Measurements from ENCODE around the gene DNAJA1. TPM values are rescaled to one million over a fixed set of nuclear protein-coding genes. Genes with fewer than 3 reads are reported as not detected.
A peak's percentile ranks its signal among the peaks of the same experiment; 100 is the strongest.

DNAJA1 gene
- total and polyA plus RNA-seq, 2 donors (not counting 3 experiments of a cell fraction or from before 2014, with no cell fraction given), result 72.9 to 182 TPM

DNA sequence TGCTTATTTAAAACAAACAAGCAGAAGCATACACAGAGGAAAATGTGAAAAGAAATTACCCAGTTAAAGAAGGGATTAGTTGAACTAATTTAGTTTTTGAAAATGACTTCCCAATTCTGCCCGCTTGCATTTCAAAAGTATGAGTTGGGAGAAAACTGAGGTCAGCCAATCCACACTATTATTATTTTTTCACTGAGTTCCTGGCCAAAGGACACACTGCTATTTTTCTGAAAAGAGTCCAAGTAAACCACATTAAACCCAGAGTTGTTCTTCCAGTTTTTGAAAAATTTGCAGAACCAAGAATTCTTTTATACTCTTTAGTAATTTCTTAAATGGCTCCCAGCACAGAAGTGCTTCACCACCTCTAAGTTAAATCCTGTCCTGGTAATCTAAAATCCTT is 43.9 kb downstream of the DNAJA1 start:
- no peak for DNase-seq (ENCODE audit: low read depth, low spot score)

DNA sequence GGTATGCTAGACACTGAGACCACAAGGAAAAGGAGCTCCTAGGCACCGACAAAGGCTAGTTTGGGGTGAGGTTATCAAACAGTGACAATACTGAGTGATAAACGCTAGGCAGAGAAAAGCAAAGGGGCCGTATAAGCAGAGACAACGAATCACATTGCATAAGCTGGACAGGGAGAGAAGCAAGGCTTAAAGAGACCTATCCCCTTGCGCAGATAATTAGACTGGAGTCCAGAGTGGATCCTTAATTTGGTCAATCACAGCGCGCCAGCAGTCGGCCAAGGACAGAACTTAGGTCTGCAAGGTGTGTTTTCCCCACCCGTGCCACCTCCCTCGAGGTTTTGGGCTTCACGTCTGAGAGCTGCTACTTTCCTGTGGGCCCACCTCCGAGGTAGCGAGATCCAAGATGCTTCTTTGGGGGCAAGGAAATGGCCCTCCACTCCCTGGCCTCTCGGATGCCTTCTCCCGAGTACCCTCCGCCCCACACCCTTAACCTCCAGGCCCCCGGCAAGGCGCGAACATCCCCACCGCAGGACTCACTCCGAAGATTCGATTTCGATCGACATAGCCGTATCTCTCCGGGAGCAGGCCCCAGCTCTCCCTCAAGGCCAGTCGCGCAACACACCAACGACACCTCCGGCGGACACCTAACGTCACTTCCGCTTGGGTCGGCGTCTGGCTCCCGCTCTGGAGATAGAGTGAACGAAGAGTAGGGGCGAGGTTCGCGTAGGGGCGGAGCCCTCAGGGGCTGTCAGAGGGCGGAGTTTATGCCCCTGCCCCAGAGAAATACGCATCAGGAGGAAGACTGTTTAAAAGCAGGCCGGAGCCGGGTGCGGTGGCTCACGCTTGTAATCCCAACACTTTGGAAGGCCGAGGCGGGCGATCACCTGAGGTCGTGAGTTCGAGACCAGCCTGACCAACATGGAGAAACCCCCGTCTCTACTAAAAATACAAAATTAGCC is 51.3 kb downstream of the DNAJA1 start, which contains the start of gene SMU1:
Gene SMU1 (minus strand): TSS at position 629 of the 959 bp plus-strand sequence. CDS start 66 bp downstream, at position 563.
- intact Hi-C loops (cut with micrococcal nuclease) (loop anchor here (1.0 kb wide), 2 partner anchors 91 to 149 kb away; partner anchors contain the start of gene B4GALT1), dilution Hi-C loops (cut with MboI; ENCODE audit: extremely low pct_ligation_motif_present, low sequenced_read_pairs) (no loop called here)
- Histone ChIP-seq H3K9ac (replicated peaks; ENCODE audit: extremely low read depth, insufficient read depth, low read length) (peak within 1 kb of the TSS; percentile 94), H3K36me3 (ENCODE audit: control insufficient read depth in 2 of 2, extremely low read depth in 1 of 2, insufficient read depth in 2 of 2, low read length in 2 of 2) (peaks cover 4 to 8% of the 10 kb centered on the region in 2 experiments), H3K79me2 (ENCODE audit: control insufficient read depth, insufficient read depth, low read length) (peaks cover 35% of the 10 kb centered on the region), H3K27me3 (ENCODE audit: control insufficient read depth in 2 of 2, insufficient read depth in 2 of 2, low read length in 2 of 2) (no peaks in the 10 kb centered on the region), H3K9me1 (replicated peaks; ENCODE audit: control insufficient read depth, extremely low read depth, insufficient read depth, low read length) (no peaks in the 10 kb centered on the region), H2AFZ (ENCODE audit: low read depth, low read length) (peak within 1 kb of the TSS; percentile 89), H3K4me3 (replicated peaks in 1 of 3; ENCODE audit: insufficient read depth in 1 of 3, low read depth in 1 of 3, low read length in 3 of 3) (peak within 1 kb of the TSS; percentile 54 to 87 (median 59)), H3K4me2 (ENCODE audit: insufficient read depth, low read length) (peak within 1 kb of the TSS; percentile 96), H3K9me3 (replicated peaks; ENCODE audit: control insufficient read depth, insufficient read depth, low read length) (no peaks in the 10 kb centered on the region), H4K20me1 (replicated peaks; ENCODE audit: control insufficient read depth, extremely low read depth, insufficient read depth, low read length) (no peaks in the 10 kb centered on the region), H3K27ac (ENCODE audit: insufficient read depth, low read depth, low read length) (peak within 1 kb of the TSS; percentile 83), H3K4me1 (ENCODE audit: control insufficient read depth, extremely low read depth, insufficient read depth, low read length) (peaks cover 14% of the 10 kb centered on the region)
- TF ChIP-seq POLR2AphosphoS5 (IDR thresholded peaks at IDR 0.05; ENCODE audit: insufficient read depth, low read depth, low read length), result peak; percentile 58
- peak; percentile 69 for TF ChIP-seq POLR2A (IDR thresholded peaks at IDR 0.05; ENCODE audit: low read depth, low read length)
- TF ChIP-seq EZH2 (IDR thresholded peaks at IDR 0.05; ENCODE audit: borderline replicate concordance, low read depth, low read length, severe bottlenecking), result no peak
- CTCF ChIA-PET, result interaction anchor here (0.8 to 2.3 kb wide), 6 partner anchors 9 to 188 kb away, joined by 3 to 17 read pairs (median 4); partner anchors contain the start of genes B4GALT1, BAG1 and CHMP5
- POLR2A ChIA-PET, result interaction anchor here (0.6 to 1.0 kb wide), 2 partner anchors 50 to 72 kb away, joined by 4 read pairs; partner anchors contain the start of gene DNAJA1
- TSS peak; percentile 59 for BruUV-seq (replicated peaks)
- DNase-seq (ENCODE audit: low read depth, low spot score), result peak; percentile 99
- peak; percentile 94 for FAIRE-seq

More for the DNA sequence above, 43.9 kb downstream of the DNAJA1 start:
- ChIA-PET POLR2A (no interaction called here), CTCF (no interaction called here)
- Histone ChIP-seq H4K20me1 (replicated peaks; ENCODE audit: control insufficient read depth, extremely low read depth, insufficient read depth, low read length) (no peaks in the 10 kb centered on the region), H3K9ac (replicated peaks; ENCODE audit: extremely low read depth, insufficient read depth, low read length) (no peak overlapping the region), H3K36me3 (ENCODE audit: control insufficient read depth in 2 of 2, extremely low read depth in 1 of 2, insufficient read depth in 2 of 2, low read length in 2 of 2) (peaks cover 12 to 28% of the 10 kb centered on the region in 2 experiments), H3K79me2 (ENCODE audit: control insufficient read depth, insufficient read depth, low read length) (peaks cover 25% of the 10 kb centered on the region), H3K4me3 (replicated peaks in 1 of 3; ENCODE audit: insufficient read depth in 1 of 3, low read depth in 1 of 3, low read length in 3 of 3) (no peak overlapping the region), H3K9me1 (replicated peaks; ENCODE audit: control insufficient read depth, extremely low read depth, insufficient read depth, low read length) (no peaks in the 10 kb centered on the region), H2AFZ (ENCODE audit: low read depth, low read length) (no peak overlapping the region), H3K27me3 (ENCODE audit: control insufficient read depth in 2 of 2, insufficient read depth in 2 of 2, low read length in 2 of 2) (no peaks in the 10 kb centered on the region), H3K27ac (ENCODE audit: insufficient read depth, low read depth, low read length) (no peak overlapping the region), H3K4me1 (ENCODE audit: control insufficient read depth, extremely low read depth, insufficient read depth, low read length) (peaks cover 4% of the 10 kb centered on the region), H3K9me3 (replicated peaks; ENCODE audit: control insufficient read depth, insufficient read depth, low read length) (no peaks in the 10 kb centered on the region), H3K4me2 (ENCODE audit: insufficient read depth, low read length) (no peak overlapping the region)
- intact Hi-C loops (cut with micrococcal nuclease), result no loop called here
- no peak for FAIRE-seq
- dilution Hi-C loops (cut with MboI; ENCODE audit: extremely low pct_ligation_motif_present, low sequenced_read_pairs), result no loop called here
- no peak for TF ChIP-seq FOS (IDR thresholded peaks at IDR 0.05; ENCODE audit: borderline replicate concordance, insufficient read depth, low read length)
- no TSS peak for BruUV-seq (replicated peaks)

Measured in endothelial cell of umbilical vein (primary cell).